Mesenchymal stem cell (in vitro differentiated cells and primary cell): ENCODE data around the gene ATXN7.

Source experiments
- DNase-seq: peaks from one replicate; pipeline ENCODE4 v3.0.0-alpha.2; 2013
- H2AFZ ChIP-seq: one replicate; pipeline ENCODE4 v1.6.1; 2013; ENCODE audit warnings: low read depth, mild to moderate bottlenecking, control low read depth, inconsistent platforms, low read length, moderate library complexity
- H2AK5ac ChIP-seq: 2 replicates; pipeline ENCODE4 v1.6.1; 2013; ENCODE audit warnings: low read length, moderate library complexity, mild to moderate bottlenecking, inconsistent platforms; ENCODE audit not compliant: severe bottlenecking
- H2BK120ac ChIP-seq: one replicate; pipeline ENCODE4 v1.6.1; 2013; ENCODE audit warnings: low read depth, mild to moderate bottlenecking, inconsistent platforms, low read length, moderate library complexity
- H2BK12ac ChIP-seq, 2 experiments: one replicate each; pipeline ENCODE4 v1.6.1; 2013; ENCODE audit warnings: inconsistent platforms in 2 of 2, low read length in 2 of 2, mild to moderate bottlenecking in 2 of 2, moderate library complexity in 2 of 2, control low read depth in 1 of 2
- H2BK15ac ChIP-seq: one replicate; pipeline ENCODE4 v1.6.1; 2013; ENCODE audit warnings: mild to moderate bottlenecking, low read depth, inconsistent platforms; ENCODE audit not compliant: poor library complexity, severe bottlenecking
- H2BK5ac ChIP-seq: 2 replicates; pipeline ENCODE4 v1.6.1; 2013; ENCODE audit warnings: low read depth, mild to moderate bottlenecking, low read length, control low read depth, inconsistent platforms; ENCODE audit not compliant: poor library complexity, severe bottlenecking
- H3K14ac ChIP-seq, 2 experiments: one replicate each; pipeline ENCODE4 v1.6.1; 2013; ENCODE audit warnings: inconsistent platforms in 2 of 2, low read length in 2 of 2, control low read depth in 1 of 2, mild to moderate bottlenecking in 1 of 2, moderate library complexity in 1 of 2
- H3K18ac ChIP-seq, 2 experiments: one replicate each; pipeline ENCODE4 v1.6.1; 2013; ENCODE audit warnings: inconsistent platforms in 2 of 2, low read length in 2 of 2, control low read depth in 1 of 2, low read depth in 1 of 2, mild to moderate bottlenecking in 1 of 2
- H3K23ac ChIP-seq, 2 experiments: one replicate each; pipeline ENCODE4 v1.6.1; 2013; ENCODE audit warnings: inconsistent platforms in 2 of 2, low read length in 2 of 2, mild to moderate bottlenecking in 2 of 2, moderate library complexity in 2 of 2, control low read depth in 1 of 2
- H3K27ac ChIP-seq: 2 replicates; pipeline ENCODE4 v1.5.1; 2013; ENCODE audit warnings: mild to moderate bottlenecking, moderate library complexity, low read length, control low read depth, inconsistent platforms; ENCODE audit not compliant: poor library complexity, severe bottlenecking
- H3K27me3 ChIP-seq, 2 experiments: 2 replicates each; pipeline versions ENCODE4 v1.6.1 to v1.7.0; 2013; ENCODE audit warnings: low read length in 2 of 2, mild to moderate bottlenecking in 2 of 2, moderate library complexity in 2 of 2, control low read depth in 1 of 2, inconsistent platforms in 1 of 2; ENCODE audit not compliant: control insufficient read depth in 1 of 2, insufficient read depth in 1 of 2
- H3K36me3 ChIP-seq, 2 experiments: 2 replicates each; pipeline versions ENCODE4 v1.6.1 to v1.7.0; 2013; ENCODE audit warnings: low read length in 2 of 2, control low read depth in 1 of 2, inconsistent platforms in 1 of 2, low read depth in 1 of 2, mild to moderate bottlenecking in 1 of 2; ENCODE audit not compliant: insufficient read depth in 2 of 2, control insufficient read depth in 1 of 2
- H3K4ac ChIP-seq, 2 experiments: one replicate each; pipeline ENCODE4 v1.6.1; 2013; ENCODE audit warnings: inconsistent platforms in 2 of 2, low read length in 2 of 2, mild to moderate bottlenecking in 2 of 2, moderate library complexity in 2 of 2, control low read depth in 1 of 2, low read depth in 1 of 2
- H3K4me1 ChIP-seq: 2 replicates; pipeline ENCODE4 v1.6.1; 2013; ENCODE audit warnings: low read depth, low read length, control low read depth; ENCODE audit not compliant: control insufficient read depth, insufficient read depth
- H3K4me2 ChIP-seq: 2 replicates; pipeline ENCODE4 v1.6.1; 2013; ENCODE audit warnings: low read length, mild to moderate bottlenecking, inconsistent platforms; ENCODE audit not compliant: poor library complexity, severe bottlenecking
- H3K4me3 ChIP-seq, 2 experiments: 2 replicates each; pipeline versions ENCODE4 v1.5.1 to v1.7.0; 2013; ENCODE audit warnings: low read length in 2 of 2, mild to moderate bottlenecking in 2 of 2, control low read depth in 1 of 2, low read depth in 1 of 2; ENCODE audit not compliant: insufficient read depth in 1 of 2
- H3K79me1 ChIP-seq: replicated peaks from 2 replicates; pipeline ENCODE4 v1.6.1; 2013; ENCODE audit warnings: mild to moderate bottlenecking, control low read depth, low read length, inconsistent platforms; ENCODE audit not compliant: poor library complexity, severe bottlenecking
- H3K9ac ChIP-seq: 2 replicates; pipeline ENCODE4 v1.7.0; 2013; ENCODE audit warnings: mild to moderate bottlenecking, low read length, moderate library complexity
- H3K9me3 ChIP-seq: 2 replicates; pipeline ENCODE4 v1.7.0; 2013; ENCODE audit warnings: mild to moderate bottlenecking, low read length; ENCODE audit not compliant: control insufficient read depth
- H4K8ac ChIP-seq: one replicate; pipeline ENCODE4 v1.6.1; 2013; ENCODE audit warnings: inconsistent platforms, mild to moderate bottlenecking, low read length, moderate library complexity
- H4K91ac ChIP-seq: one replicate; pipeline ENCODE4 v1.6.1; 2013; ENCODE audit warnings: mild to moderate bottlenecking, low read length, inconsistent platforms
- WGBS: methylation state at CpG from one replicate; pipeline ENCODE4 v1.1.7; 2013; ENCODE audit warnings: mixed read lengths; 5-methylcytosine and 5-hydroxymethylcytosine counted together

The ATXN7 gene

DNA sequence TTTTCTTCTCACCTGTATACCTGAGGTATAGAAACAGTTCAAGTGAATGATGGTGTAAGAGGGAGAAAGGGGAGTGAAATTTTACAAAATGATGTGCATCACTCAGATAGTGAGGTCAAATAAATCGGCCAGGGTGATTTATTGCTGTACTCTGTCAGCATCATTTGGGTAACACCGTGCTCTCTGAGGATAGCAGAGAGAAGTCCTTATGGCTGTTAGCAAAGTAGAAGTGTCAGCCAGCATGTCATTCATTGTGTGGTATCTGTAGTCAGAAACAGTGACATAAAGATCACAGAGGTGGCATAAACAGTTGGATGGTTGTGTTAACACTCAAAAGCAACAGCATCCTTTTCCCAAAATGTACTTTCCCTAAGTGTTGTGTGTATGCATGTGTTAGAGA lies 106.2 kb downstream of the ATXN7 start:
- WGBS, result 20% methylated on average over 2 of the region's 2 CpGs
- Histone ChIP-seq H2AK5ac (peak overlapping the region; percentile 51), H2BK15ac (no peak overlapping the region), H3K27me3 (no peaks in the 10 kb centered on the region), H2AFZ (no peak overlapping the region), H3K36me3 (peaks cover 4 to 16% of the 10 kb centered on the region in 2 experiments), H3K4ac (peak overlapping the region in 1 of 2 experiments; percentile 60), H3K23ac (no peak overlapping the region), H2BK5ac (no peak overlapping the region), H3K4me2 (no peak overlapping the region), H3K4me1 (peaks cover 17% of the 10 kb centered on the region), H3K4me3 (no peak overlapping the region), H3K27ac (no peak overlapping the region), H4K8ac (peak overlapping the region; percentile 36), H3K9me3 (no peaks in the 10 kb centered on the region), H3K18ac (no peak overlapping the region), H2BK120ac (no peak overlapping the region), H2BK12ac (peak overlapping the region in 1 of 2 experiments; percentile 15), H3K79me1 (peaks cover 30% of the 10 kb centered on the region), H3K9ac (peak overlapping the region; percentile 12), H3K14ac (no peak overlapping the region), H4K91ac (no peak overlapping the region)
- DNase-seq, result no peak

DNA sequence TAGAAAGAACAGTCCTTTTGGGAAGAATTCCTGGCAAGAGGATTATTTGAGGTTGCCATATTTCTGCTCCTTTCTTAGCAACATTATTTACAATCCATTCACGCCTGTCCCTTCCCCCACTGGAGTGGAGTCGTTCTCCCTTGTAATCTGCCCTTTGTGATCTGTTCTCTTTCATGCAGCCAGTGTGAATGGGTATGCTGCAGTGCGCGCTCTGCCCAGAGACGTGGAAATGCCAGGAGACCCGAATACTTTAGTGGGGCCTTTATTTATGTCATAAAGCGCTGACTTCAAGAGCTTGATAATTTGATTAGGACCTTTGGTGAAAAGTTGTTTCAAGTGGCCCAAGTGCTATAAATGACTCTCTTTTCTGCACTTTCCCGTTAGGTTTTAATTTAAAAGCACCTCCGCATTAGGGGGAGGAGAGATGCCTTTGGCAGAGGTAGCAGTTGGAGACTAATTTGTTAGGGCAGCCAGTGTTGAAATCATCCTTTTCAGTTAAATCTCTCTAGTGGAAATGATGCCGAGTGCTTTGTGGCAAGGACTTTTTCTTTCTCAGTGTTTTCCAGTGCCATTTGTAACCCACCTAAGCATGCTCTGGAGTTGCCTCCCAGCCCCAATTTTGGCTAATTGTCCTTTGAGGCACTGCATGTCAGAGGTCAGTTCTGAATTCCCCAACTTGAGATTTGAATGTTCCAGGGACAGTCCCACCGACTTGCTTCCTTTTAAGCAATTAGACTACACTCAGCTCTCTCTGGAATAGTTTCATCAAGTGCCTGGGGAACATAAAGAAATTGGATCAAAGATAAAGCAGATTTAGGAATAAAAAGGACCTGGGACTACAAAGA lies 107.2 kb downstream of the ATXN7 start:
- H3K4me2 ChIP-seq, result no peak overlapping the region
- no peaks in the 10 kb centered on the region for H3K27me3 ChIP-seq
- H2BK12ac ChIP-seq, result peak overlapping the region in 1 of 2 experiments; percentile 56
- WGBS, result 19% methylated on average over 10 of the region's 11 CpGs
- H3K27ac ChIP-seq, result peak overlapping the region; percentile 15
- peaks cover 27% of the 10 kb centered on the region for H3K79me1 ChIP-seq
- no peak overlapping the region for H3K4ac ChIP-seq
- peaks cover 4 to 15% of the 10 kb centered on the region in 2 experiments for H3K36me3 ChIP-seq
- H4K91ac ChIP-seq, result no peak overlapping the region
- peaks cover 18% of the 10 kb centered on the region for H3K4me1 ChIP-seq
- peak overlapping the region in 1 of 2 experiments; percentile 29 for H3K18ac ChIP-seq
- H4K8ac ChIP-seq, result no peak overlapping the region
- H2BK120ac ChIP-seq, result no peak overlapping the region
- no peaks in the 10 kb centered on the region for H3K9me3 ChIP-seq
- H2BK5ac ChIP-seq, result peak overlapping the region; percentile 76
- H2AK5ac ChIP-seq, result peak overlapping the region; percentile 78
- H3K14ac ChIP-seq, result no peak overlapping the region
- no peak overlapping the region for H2AFZ ChIP-seq
- peak overlapping the region; percentile 61 for H3K9ac ChIP-seq
- DNase-seq, result peak; percentile 39
- no peak overlapping the region for H3K23ac ChIP-seq
- peak overlapping the region in 1 of 2 experiments; percentile 61 for H3K4me3 ChIP-seq
- H2BK15ac ChIP-seq, result no peak overlapping the region

DNA sequence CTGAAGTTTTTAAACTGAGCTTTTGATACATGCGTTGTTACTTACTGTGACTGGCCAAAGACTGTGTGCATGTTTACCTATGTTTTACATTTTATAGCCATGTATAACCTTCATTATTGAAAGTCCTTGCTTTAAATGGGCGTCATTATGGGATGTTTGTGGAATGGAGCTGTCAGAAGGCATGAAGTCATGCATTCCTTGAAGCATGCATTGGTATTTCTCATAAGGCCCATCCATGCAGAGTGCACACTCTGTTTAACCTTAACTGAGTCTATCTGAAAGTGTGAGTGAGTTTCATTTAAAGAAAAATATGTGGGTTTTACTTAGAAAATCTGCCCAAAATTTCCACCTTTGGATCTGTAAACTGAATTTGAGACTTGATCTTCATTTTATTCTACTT lies 108.5 kb downstream of the ATXN7 start:
- H3K27me3 ChIP-seq, result no peaks in the 10 kb centered on the region
- H4K91ac ChIP-seq, result no peak overlapping the region

DNA sequence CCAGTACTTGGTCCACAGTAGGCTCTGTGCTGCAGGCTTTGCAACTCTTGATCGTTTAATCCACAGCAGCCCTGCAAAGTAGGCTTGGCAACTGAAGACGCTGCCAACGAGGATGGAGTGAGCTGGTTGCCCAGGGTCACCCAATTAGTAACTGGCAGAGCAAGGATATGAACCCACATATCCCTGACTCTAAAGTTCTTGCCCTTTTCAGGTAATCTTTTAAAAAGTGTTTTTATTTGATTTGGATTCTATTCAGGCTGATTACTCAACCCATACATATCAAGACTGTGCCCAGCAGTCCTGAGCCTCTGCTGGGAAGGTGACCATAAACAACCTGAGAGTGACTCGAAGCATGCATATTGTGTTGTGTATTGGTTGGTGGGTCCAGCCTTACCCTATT lies 109.3 kb downstream of the ATXN7 start:
- Histone ChIP-seq H3K4me3 (no peak overlapping the region), H3K27ac (peak overlapping the region; percentile 75), H3K14ac (no peak overlapping the region), H2BK15ac (no peak overlapping the region), H2BK120ac (no peak overlapping the region), H3K27me3 (no peaks in the 10 kb centered on the region), H4K8ac (peak overlapping the region; percentile 25), H3K18ac (no peak overlapping the region), H2AFZ (no peak overlapping the region), H3K36me3 (peaks cover 4 to 15% of the 10 kb centered on the region in 2 experiments), H2BK5ac (no peak overlapping the region), H3K4ac (no peak overlapping the region), H2AK5ac (peak overlapping the region; percentile 73), H3K4me2 (no peak overlapping the region), H3K79me1 (peaks cover 29% of the 10 kb centered on the region), H4K91ac (no peak overlapping the region), H3K9ac (no peak overlapping the region), H3K4me1 (peaks cover 14% of the 10 kb centered on the region), H3K9me3 (no peaks in the 10 kb centered on the region), H3K23ac (no peak overlapping the region), H2BK12ac (peak overlapping the region in 1 of 2 experiments; percentile 35)
- no peak for DNase-seq
- 84% methylated on average over 4 of the region's 4 CpGs for WGBS

More for the DNA sequence above, 108.5 kb downstream of the ATXN7 start:
- WGBS, result 0% methylated on average over 1 of the region's 2 CpGs
- Histone ChIP-seq H3K36me3 (peaks cover 4 to 15% of the 10 kb centered on the region in 2 experiments), H3K18ac (no peak overlapping the region), H3K4ac (no peak overlapping the region), H3K14ac (no peak overlapping the region), H3K4me2 (no peak overlapping the region), H3K9me3 (no peaks in the 10 kb centered on the region), H2BK12ac (no peak overlapping the region), H3K23ac (no peak overlapping the region), H2AK5ac (no peak overlapping the region), H2BK5ac (no peak overlapping the region), H3K27ac (peak overlapping the region; percentile 75), H3K79me1 (peaks cover 27% of the 10 kb centered on the region), H2BK120ac (no peak overlapping the region), H2AFZ (no peak overlapping the region), H4K8ac (no peak overlapping the region), H3K9ac (no peak overlapping the region), H3K4me1 (peaks cover 17% of the 10 kb centered on the region), H2BK15ac (no peak overlapping the region), H3K4me3 (no peak overlapping the region)
- DNase-seq, result peak; percentile 59
